PC-3 (cell line): Measurements from ENCODE around the gene NLGN2.

ENCODE experiments used
- EZH2phosphoT487 ChIP-seq: fragments of 300-600 bp; sonication (generic); IDR thresholded peaks from 2 replicates; pipeline ENCODE4 v1.6.1; 2018; ENCODE audit warnings: mild to moderate bottlenecking, antibody characterized with exemption, low read length, borderline replicate concordance
- TF ChIP-seq, protein P1 (sequence below): fragments of 300-600 bp; sonication (generic); conservative IDR thresholded peaks from 2 replicates; pipeline ENCODE4 v1.5.1; 2017; ENCODE audit warnings: antibody characterized with exemption, low read depth, mild to moderate bottlenecking, low read length

DNA sequence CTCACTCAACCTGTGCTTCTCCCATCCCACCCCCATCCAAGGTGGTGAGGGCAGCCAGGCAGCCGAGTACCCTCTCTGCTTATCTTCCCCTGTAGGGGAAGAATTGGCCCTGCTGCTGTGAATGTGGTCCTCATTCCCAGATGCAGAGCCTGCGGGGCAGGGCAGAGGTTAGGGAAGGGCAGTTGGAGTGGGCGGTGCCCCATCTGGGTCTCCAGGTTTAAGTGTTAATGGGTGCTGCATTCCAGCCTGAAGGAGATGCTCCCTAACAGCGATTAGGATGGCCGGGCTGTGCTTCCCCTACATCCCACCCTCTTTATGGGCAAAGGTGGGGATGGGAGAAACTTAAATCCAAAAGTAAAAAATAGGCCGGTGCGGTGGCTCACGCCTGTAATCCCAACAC, 40.6 kb upstream of the NLGN2 start:
- TF ChIP-seq EZH2phosphoT487: no peak
- TF ChIP-seq, protein P1, sequence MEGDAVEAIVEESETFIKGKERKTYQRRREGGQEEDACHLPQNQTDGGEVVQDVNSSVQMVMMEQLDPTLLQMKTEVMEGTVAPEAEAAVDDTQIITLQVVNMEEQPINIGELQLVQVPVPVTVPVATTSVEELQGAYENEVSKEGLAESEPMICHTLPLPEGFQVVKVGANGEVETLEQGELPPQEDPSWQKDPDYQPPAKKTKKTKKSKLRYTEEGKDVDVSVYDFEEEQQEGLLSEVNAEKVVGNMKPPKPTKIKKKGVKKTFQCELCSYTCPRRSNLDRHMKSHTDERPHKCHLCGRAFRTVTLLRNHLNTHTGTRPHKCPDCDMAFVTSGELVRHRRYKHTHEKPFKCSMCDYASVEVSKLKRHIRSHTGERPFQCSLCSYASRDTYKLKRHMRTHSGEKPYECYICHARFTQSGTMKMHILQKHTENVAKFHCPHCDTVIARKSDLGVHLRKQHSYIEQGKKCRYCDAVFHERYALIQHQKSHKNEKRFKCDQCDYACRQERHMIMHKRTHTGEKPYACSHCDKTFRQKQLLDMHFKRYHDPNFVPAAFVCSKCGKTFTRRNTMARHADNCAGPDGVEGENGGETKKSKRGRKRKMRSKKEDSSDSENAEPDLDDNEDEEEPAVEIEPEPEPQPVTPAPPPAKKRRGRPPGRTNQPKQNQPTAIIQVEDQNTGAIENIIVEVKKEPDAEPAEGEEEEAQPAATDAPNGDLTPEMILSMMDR: no peak
